Endothelial cell of umbilical vein (primary cell): ENCODE measurements around the gene TTC27. TPM values are rescaled to one million over a fixed set of nuclear protein-coding genes. Genes with fewer than 3 reads are reported as not detected.

Experiments
- BruUV-seq: library from RNA; stranded (reverse); fragments of 400-500 nt; replicated peaks from 2 replicates; lab custom pipeline; 2021; lab: Mats Ljungman, UMichigan
- CTCF ChIA-PET: fragments of 300-600, 350-600 bp; sonication (Branson Sonifier 250); formaldehyde crosslinking; loops from one replicate; lab custom pipeline; 2021; ENCODE audit warnings: antibody characterized with exemption, inconsistent platforms; lab: Charles Lee
- POLR2A ChIA-PET: fragments of 300-600, 350-600 bp; sonication (Branson Sonifier 250); formaldehyde crosslinking; loops from one replicate; lab custom pipeline; 2021; ENCODE audit warnings: antibody characterized with exemption, inconsistent platforms; lab: Charles Lee
- DNase-seq: peaks from one replicate; pipeline ENCODE4 v3.0.0-alpha.2; 2011; ENCODE audit warnings: low read depth, low spot score
- FAIRE-seq: peaks from 2 replicates; lab custom pipeline; 2011; peaks lifted over from hg19 to GRCh38; lab: Jason Lieb, UNC
- H2AFZ ChIP-seq: 2 replicates; pipeline ENCODE4 v1.6.0; 2012; ENCODE audit warnings: low read depth, low read length, control low read depth, inconsistent platforms
- H3K27ac ChIP-seq: 2 replicates; pipeline ENCODE4 v1.5.1; 2011; ENCODE audit warnings: low read depth, mild to moderate bottlenecking, control low read depth, low read length, moderate library complexity; ENCODE audit not compliant: insufficient read depth
- H3K27me3 ChIP-seq, 2 experiments: 2 replicates each; pipeline versions ENCODE4 v1.6.0 to v1.6.1; 2011; ENCODE audit warnings: low read length in 2 of 2, mixed read lengths in 1 of 2; ENCODE audit not compliant: control insufficient read depth in 2 of 2, insufficient read depth in 2 of 2
- H3K36me3 ChIP-seq, 2 experiments: 2 replicates in 1 of 2; 3 replicates in 1 of 2; pipeline ENCODE4 v1.5.1; 2011; ENCODE audit warnings: low read length in 2 of 2, mild to moderate bottlenecking in 1 of 2, moderate library complexity in 1 of 2; ENCODE audit not compliant: control insufficient read depth in 2 of 2, insufficient read depth in 2 of 2; ENCODE audit errors: extremely low read depth in 1 of 2
- H3K4me1 ChIP-seq: 3 replicates; pipeline ENCODE4 v1.5.1; 2011; ENCODE audit warnings: mild to moderate bottlenecking, low read length; ENCODE audit not compliant: control insufficient read depth, insufficient read depth; ENCODE audit errors: extremely low read depth
- H3K4me2 ChIP-seq: 2 replicates; pipeline ENCODE4 v1.6.1; 2011; ENCODE audit warnings: low read length, control low read depth, mixed read lengths; ENCODE audit not compliant: insufficient read depth
- H3K4me3 ChIP-seq, 3 experiments: fragments of 200-600 bp in 1 of 3; sonication (generic), shearing (Covaris generic) in 1 of 3; replicated peaks in 1 of 3; 2 replicates each; pipeline ENCODE4 v1.5.1; 2011 to 2016; ENCODE audit warnings: control low read depth in 3 of 3, low read length in 3 of 3, mild to moderate bottlenecking in 2 of 3, inconsistent platforms in 1 of 3, low read depth in 1 of 3, moderate library complexity in 1 of 3; ENCODE audit not compliant: insufficient read depth in 1 of 3
- H3K79me2 ChIP-seq: 2 replicates; pipeline ENCODE4 v1.6.0; 2012; ENCODE audit warnings: low read length, inconsistent platforms; ENCODE audit not compliant: control insufficient read depth, insufficient read depth
- H3K9ac ChIP-seq: replicated peaks from 2 replicates; pipeline ENCODE3; 2011; ENCODE audit warnings: low read length, control low read depth; ENCODE audit not compliant: insufficient read depth; ENCODE audit errors: extremely low read depth
- H3K9me1 ChIP-seq: replicated peaks from 3 replicates; pipeline ENCODE4 v1.6.0; 2011; ENCODE audit warnings: mild to moderate bottlenecking, low read length; ENCODE audit not compliant: control insufficient read depth, insufficient read depth; ENCODE audit errors: extremely low read depth
- H3K9me3 ChIP-seq: replicated peaks from 2 replicates; pipeline ENCODE4 v1.5.1; 2012; ENCODE audit warnings: low read length, inconsistent platforms; ENCODE audit not compliant: control insufficient read depth, insufficient read depth
- H4K20me1 ChIP-seq: replicated peaks from 2 replicates; pipeline ENCODE3; 2011; ENCODE audit warnings: mild to moderate bottlenecking, low read length; ENCODE audit not compliant: control insufficient read depth, insufficient read depth; ENCODE audit errors: extremely low read depth
- EZH2 ChIP-seq: IDR thresholded peaks from 2 replicates; pipeline ENCODE4 v1.6.1; 2012; ENCODE audit warnings: borderline replicate concordance, low read depth, mild to moderate bottlenecking, moderate library complexity, low read length, inconsistent platforms; ENCODE audit not compliant: severe bottlenecking
- FOS ChIP-seq: IDR thresholded peaks from 2 replicates; pipeline ENCODE4 v1.6.1; 2011; ENCODE audit warnings: mild to moderate bottlenecking, low read length, moderate library complexity, borderline replicate concordance; ENCODE audit not compliant: insufficient read depth
- GATA2 ChIP-seq: IDR thresholded peaks from 2 replicates; pipeline ENCODE4 v1.7.0; 2011; ENCODE audit warnings: low read depth, mild to moderate bottlenecking, moderate library complexity, mixed read lengths, low read length; ENCODE audit not compliant: insufficient read length, insufficient read depth
- JUN ChIP-seq: IDR thresholded peaks from 2 replicates; pipeline ENCODE4 v1.6.1; 2011; ENCODE audit warnings: borderline replicate concordance, low read depth; ENCODE audit not compliant: insufficient read length, insufficient read depth
- MYC ChIP-seq: IDR thresholded peaks from one replicate; pipeline ENCODE4 v1.6.1; 2011; ENCODE audit warnings: mild to moderate bottlenecking, low read depth, low read length
- POLR2A ChIP-seq: IDR thresholded peaks from 2 replicates; pipeline ENCODE4 v1.6.1; 2012; ENCODE audit warnings: low read depth, mild to moderate bottlenecking, control low read depth, low read length
- POLR2AphosphoS5 ChIP-seq: IDR thresholded peaks from 2 replicates; pipeline ENCODE4 v1.6.1; 2012; ENCODE audit warnings: low read depth, mild to moderate bottlenecking, control low read depth, low read length, moderate library complexity; ENCODE audit not compliant: insufficient read depth
- dilution Hi-C: fragments of 300-500 bp; cut with MboI; formaldehyde crosslinking; loops from one replicate; pipeline ENCODE4 v1.15.0; 2019; ENCODE audit warnings: low sequenced_read_pairs; ENCODE audit not compliant: extremely low pct_ligation_motif_present
- intact Hi-C: fragments of 100-400 bp; cut with micrococcal nuclease; formaldehyde crosslinking; loops from one replicate; pipeline ENCODE4 v1.10.0; 2022
- polyA plus RNA-seq, 4 experiments: library from polyadenylated mRNA; depleted of rRNA in 3 of 4; stranded (reverse) in 3 of 4; unstranded in 1 of 4; fragments of >200 nt; gene quantifications; 2 replicates each; pipeline versions ENCODE4 v1.2.1 to v1.2.3, GENCODE V29; 2011 to 2012; ENCODE audit warnings: missing spikeins in 1 of 4
- total RNA-seq: library from RNA; stranded (reverse); gene quantifications from 2 replicates; pipeline ENCODE4 v1.2.3, GENCODE V29; 2021
- TF ChIP-seq, protein P1 (sequence below): IDR thresholded peaks from 2 replicates; pipeline ENCODE4 v1.6.1; 2011; ENCODE audit not compliant: insufficient read depth, insufficient read length
- TF ChIP-seq, protein P2 (sequence below), 2 donors: IDR thresholded peaks; 1 replicate in 1 of 2; 2 replicates in 1 of 2; pipeline ENCODE4 v1.5.1; 2011; ENCODE audit warnings: low read length in 2 of 2, mild to moderate bottlenecking in 2 of 2, moderate library complexity in 2 of 2, control low read depth in 1 of 2, inconsistent platforms in 1 of 2, low read depth in 1 of 2; ENCODE audit not compliant: insufficient read depth in 1 of 2; ENCODE audit errors: extremely low read depth in 1 of 2

Gene TTC27
- total and polyA plus RNA-seq, 2 donors (not counting 3 experiments of a cell fraction or from before 2014, with no cell fraction given), result 16.3 to 20.1 TPM

DNA sequence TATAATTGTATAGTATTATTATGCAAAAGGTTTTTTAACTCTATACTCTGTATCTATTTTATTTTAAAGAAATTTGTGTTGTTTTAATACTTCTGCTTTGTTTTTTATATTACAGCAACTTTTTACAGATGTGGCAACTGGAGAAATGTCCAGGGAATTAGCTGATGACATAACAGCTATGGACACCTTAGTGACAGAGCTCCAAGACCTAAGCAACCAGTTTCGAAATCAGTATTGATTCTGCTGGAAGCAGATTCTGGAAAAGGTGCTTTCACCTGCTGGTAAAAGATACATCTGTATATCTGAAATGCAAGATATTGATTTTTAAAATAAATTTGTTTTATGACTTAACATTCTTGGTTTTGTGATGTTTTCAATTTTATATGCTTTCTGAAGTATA is 192.9 kb downstream of the TTC27 start:
- ChIA-PET CTCF (interaction anchor here (0.9 to 1.6 kb wide), 2 partner anchors 11 to 16 kb away, joined by 4 to 5 read pairs; no protein-coding TSS in a partner anchor), POLR2A (no interaction called here)
- no peak for TF ChIP-seq GATA2
- TF ChIP-seq, protein P1, sequence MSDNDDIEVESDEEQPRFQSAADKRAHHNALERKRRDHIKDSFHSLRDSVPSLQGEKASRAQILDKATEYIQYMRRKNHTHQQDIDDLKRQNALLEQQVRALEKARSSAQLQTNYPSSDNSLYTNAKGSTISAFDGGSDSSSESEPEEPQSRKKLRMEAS, result no peak
- TF ChIP-seq, protein P2, sequence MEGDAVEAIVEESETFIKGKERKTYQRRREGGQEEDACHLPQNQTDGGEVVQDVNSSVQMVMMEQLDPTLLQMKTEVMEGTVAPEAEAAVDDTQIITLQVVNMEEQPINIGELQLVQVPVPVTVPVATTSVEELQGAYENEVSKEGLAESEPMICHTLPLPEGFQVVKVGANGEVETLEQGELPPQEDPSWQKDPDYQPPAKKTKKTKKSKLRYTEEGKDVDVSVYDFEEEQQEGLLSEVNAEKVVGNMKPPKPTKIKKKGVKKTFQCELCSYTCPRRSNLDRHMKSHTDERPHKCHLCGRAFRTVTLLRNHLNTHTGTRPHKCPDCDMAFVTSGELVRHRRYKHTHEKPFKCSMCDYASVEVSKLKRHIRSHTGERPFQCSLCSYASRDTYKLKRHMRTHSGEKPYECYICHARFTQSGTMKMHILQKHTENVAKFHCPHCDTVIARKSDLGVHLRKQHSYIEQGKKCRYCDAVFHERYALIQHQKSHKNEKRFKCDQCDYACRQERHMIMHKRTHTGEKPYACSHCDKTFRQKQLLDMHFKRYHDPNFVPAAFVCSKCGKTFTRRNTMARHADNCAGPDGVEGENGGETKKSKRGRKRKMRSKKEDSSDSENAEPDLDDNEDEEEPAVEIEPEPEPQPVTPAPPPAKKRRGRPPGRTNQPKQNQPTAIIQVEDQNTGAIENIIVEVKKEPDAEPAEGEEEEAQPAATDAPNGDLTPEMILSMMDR (IDR thresholded peaks at IDR 0.05; ENCODE audit: extremely low read depth in 1 of 2, insufficient read depth in 1 of 2, low read depth in 1 of 2, low read length in 2 of 2), result no peak
- no peak for TF ChIP-seq MYC
- TF ChIP-seq JUN, result no peak
- TF ChIP-seq EZH2, result no peak
- TF ChIP-seq POLR2AphosphoS5, result no peak
- no peak for TF ChIP-seq FOS
- TF ChIP-seq POLR2A, result no peak
- BruUV-seq, result no TSS peak
- dilution Hi-C loops (no loop called here), intact Hi-C loops (no loop called here)
- Histone ChIP-seq H3K4me3 (no peak overlapping the region), H3K27ac (no peak overlapping the region), H4K20me1 (no peaks in the 10 kb centered on the region), H3K27me3 (no peaks in the 10 kb centered on the region), H3K9me3 (no peaks in the 10 kb centered on the region), H3K36me3 (no peaks in the 10 kb centered on the region), H3K4me1 (peaks cover 12% of the 10 kb centered on the region), H2AFZ (no peak overlapping the region), H3K79me2 (no peaks in the 10 kb centered on the region), H3K9ac (no peak overlapping the region), H3K9me1 (no peaks in the 10 kb centered on the region), H3K4me2 (no peak overlapping the region)
- no peak for FAIRE-seq
- no peak for DNase-seq
